Gastroesophageal sphincter (tissue), 4 donors: ENCODE data around the gene MRPS12. TPM values are rescaled to one million over a fixed set of nuclear protein-coding genes. Genes with fewer than 3 reads are reported as not detected.
"Not testable (repeated sequence)": the region's sequence is repeated elsewhere in the genome, so short reads cannot be mapped to it uniquely, and the experiment has no call there.

Source experiments
- ATAC-seq: fragments of 150-250 bp; one replicate; pipeline ENCODE4 v1.9.1; 2016; ENCODE audit warnings: mild to moderate bottlenecking, moderate library complexity
- H3K27ac ChIP-seq, 4 donors: fragments of 200-600 bp; sonication (generic) in 3 of 4; 1 replicate in 3 of 4; 2 replicates in 1 of 4; pipeline ENCODE4 v1.5.1; 2016 to 2019
- H3K27me3 ChIP-seq: fragments of 200-600 bp; sonication (generic); one replicate; pipeline ENCODE4 v1.5.1; 2019
- H3K36me3 ChIP-seq, 2 donors: fragments of 200-600 bp; sonication (generic); one replicate each; pipeline ENCODE4 v1.5.1; 2019; ENCODE audit warnings: control low read depth in 1 of 2
- H3K4me1 ChIP-seq, 3 donors: fragments of 200-600 bp; sonication (generic); 1 replicate in 2 of 3; 2 replicates in 1 of 3; pipeline ENCODE4 v1.5.1; 2016 to 2019; ENCODE audit warnings: control low read depth in 2 of 3
- H3K4me3 ChIP-seq, 2 donors: fragments of 200-600 bp; sonication (generic); one replicate each; pipeline ENCODE4 v1.5.1; 2019; ENCODE audit warnings: mild to moderate bottlenecking in 1 of 2, moderate library complexity in 1 of 2
- H3K9me3 ChIP-seq, 3 donors: fragments of 200-600 bp; sonication (generic); one replicate each; pipeline ENCODE4 v1.5.1; 2017 to 2019; ENCODE audit warnings: control low read depth in 2 of 3
- EP300 ChIP-seq: sonication (generic); formaldehyde crosslinking; IDR thresholded peaks from one replicate; pipeline ENCODE4 v1.6.1; 2017; ENCODE audit warnings: antibody characterized with exemption, mild to moderate bottlenecking
- POLR2A ChIP-seq, 2 donors: fragments of 450-650 bp; IDR thresholded peaks; one replicate each; pipeline ENCODE4 v1.6.1; 2017; ENCODE audit warnings: antibody characterized with exemption in 2 of 2, mild to moderate bottlenecking in 2 of 2, moderate library complexity in 1 of 2
- POLR2AphosphoS5 ChIP-seq: sonication (generic); formaldehyde crosslinking; IDR thresholded peaks from one replicate; pipeline ENCODE4 v1.6.1; 2017; ENCODE audit warnings: antibody characterized with exemption
- WGBS, 2 donors: methylation state at CpG; one replicate each; pipeline ENCODE4 v1.1.5; 2018; ENCODE audit warnings: low coverage in 1 of 2; 5-methylcytosine and 5-hydroxymethylcytosine counted together
- total RNA-seq, 4 donors: library from RNA; depleted of rRNA; stranded (reverse); fragments of >200 nt; gene quantifications; one replicate each; pipeline ENCODE4 v1.1.0, GENCODE V29; 2016
- TF ChIP-seq, protein P1 (sequence below), 4 experiments: fragments of 200-600 bp in 2 of 4; fragments of 450-650 bp in 2 of 4; sonication (generic) in 1 of 4; IDR thresholded peaks; one replicate each; pipeline ENCODE4 v1.5.1; 2017 to 2019; ENCODE audit warnings: antibody characterized with exemption in 4 of 4, mild to moderate bottlenecking in 2 of 4, moderate library complexity in 2 of 4

Gene MRPS12
- total RNA-seq, 4 donors from 2014 or later, result 19.8 to 25.3 (median 23.0) TPM

DNA sequence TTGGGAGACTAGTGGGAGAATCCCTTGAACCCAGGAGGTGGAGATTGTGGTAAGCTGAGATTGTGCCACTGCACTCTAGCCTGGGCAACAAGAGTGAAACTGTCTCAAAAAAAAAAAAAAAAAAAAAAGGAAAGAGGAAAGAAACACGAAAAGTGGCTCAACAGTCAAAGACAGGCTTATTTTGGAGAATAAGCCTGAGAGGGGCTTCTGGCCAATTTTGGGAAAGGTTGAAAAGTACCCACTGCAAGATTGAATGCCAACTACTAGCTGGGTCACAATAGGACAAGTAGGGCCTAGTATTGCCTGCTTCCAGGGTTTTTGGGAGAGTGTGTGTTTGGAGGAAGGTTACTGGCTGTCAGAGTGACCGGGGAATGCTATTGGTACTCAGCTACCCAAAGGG is 27.6 kb downstream of the MRPS12 start:
- TF ChIP-seq POLR2AphosphoS5 (no peak), EP300 (no peak), POLR2A (IDR thresholded peaks at IDR 0.05) (no peak)
- TF ChIP-seq, protein P1, sequence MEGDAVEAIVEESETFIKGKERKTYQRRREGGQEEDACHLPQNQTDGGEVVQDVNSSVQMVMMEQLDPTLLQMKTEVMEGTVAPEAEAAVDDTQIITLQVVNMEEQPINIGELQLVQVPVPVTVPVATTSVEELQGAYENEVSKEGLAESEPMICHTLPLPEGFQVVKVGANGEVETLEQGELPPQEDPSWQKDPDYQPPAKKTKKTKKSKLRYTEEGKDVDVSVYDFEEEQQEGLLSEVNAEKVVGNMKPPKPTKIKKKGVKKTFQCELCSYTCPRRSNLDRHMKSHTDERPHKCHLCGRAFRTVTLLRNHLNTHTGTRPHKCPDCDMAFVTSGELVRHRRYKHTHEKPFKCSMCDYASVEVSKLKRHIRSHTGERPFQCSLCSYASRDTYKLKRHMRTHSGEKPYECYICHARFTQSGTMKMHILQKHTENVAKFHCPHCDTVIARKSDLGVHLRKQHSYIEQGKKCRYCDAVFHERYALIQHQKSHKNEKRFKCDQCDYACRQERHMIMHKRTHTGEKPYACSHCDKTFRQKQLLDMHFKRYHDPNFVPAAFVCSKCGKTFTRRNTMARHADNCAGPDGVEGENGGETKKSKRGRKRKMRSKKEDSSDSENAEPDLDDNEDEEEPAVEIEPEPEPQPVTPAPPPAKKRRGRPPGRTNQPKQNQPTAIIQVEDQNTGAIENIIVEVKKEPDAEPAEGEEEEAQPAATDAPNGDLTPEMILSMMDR (IDR thresholded peaks at IDR 0.05), result no peak
- H3K4me3 ChIP-seq, result no peak overlapping the region
- no peaks in the 10 kb centered on the region for H3K27me3 ChIP-seq
- peaks cover 0 to 15% of the 10 kb centered on the region in 2 donors for H3K36me3 ChIP-seq
- no peak overlapping the region for H3K27ac ChIP-seq
- H3K4me1 ChIP-seq, result peaks cover 0 to 12% (median 0%) of the 10 kb centered on the region in 3 donors
- no peak for ATAC-seq
- no peaks in the 10 kb centered on the region for H3K9me3 ChIP-seq
- WGBS, 2 donors, result 93% methylated on average over 2 of the region's 2 CpGs; no CpG with 5 or more reads in 1 of the 2 donors

DNA sequence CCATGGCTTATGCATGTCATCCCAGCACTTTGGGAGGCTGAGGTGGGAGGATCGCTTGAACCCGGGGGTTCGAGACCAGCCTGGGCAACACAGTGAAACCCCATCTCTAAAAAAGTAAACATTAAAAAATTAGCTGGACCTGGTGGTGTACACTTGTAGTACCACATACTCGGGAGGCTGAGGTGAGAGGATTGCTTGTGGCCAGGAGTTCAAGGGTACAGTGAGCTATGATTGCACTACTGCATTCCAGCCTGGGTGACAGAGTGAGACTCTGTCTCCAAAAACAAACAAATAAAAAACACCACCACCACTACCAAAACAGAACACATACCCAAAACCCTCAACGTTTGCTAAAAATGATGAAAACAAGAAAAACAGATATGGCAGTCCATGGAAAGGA is 28.9 kb downstream of the MRPS12 start:
- TF ChIP-seq POLR2A (IDR thresholded peaks at IDR 0.05) (no peak), POLR2AphosphoS5 (no peak), EP300 (no peak)
- TF ChIP-seq, protein P1 (IDR thresholded peaks at IDR 0.05), result no peak
- WGBS, 2 donors, result 57 to 86% methylated on average over 1 to 4 of the region's 5 CpGs
- H3K36me3 ChIP-seq, result peaks cover 0 to 21% of the 10 kb centered on the region in 2 donors
- H3K27ac ChIP-seq, result no peak overlapping the region
- ATAC-seq, result no peak
- no peaks in the 10 kb centered on the region for H3K9me3 ChIP-seq
- H3K4me3 ChIP-seq, result no peak overlapping the region
- no peaks in the 10 kb centered on the region for H3K27me3 ChIP-seq
- H3K4me1 ChIP-seq, result peaks cover 0 to 12% (median 0%) of the 10 kb centered on the region in 3 donors

DNA sequence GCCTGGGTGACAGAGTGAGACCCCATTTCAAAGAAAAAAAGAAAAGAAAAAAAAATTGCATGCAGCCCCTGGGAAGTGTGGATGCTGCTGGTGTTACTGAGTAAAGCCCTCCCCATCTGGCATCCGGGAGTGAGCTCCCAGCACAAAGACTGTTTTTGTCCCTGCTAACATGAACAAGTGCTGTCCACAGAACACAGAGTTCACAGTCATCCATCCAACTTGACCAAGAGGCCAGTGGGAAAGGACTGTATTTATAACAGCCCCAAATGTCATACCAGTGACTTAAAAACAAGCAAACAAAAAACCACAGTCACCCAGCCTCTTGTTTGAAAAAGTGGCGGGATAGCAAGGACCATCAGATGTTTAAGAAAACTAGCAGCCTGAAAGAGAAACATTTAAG is 34.0 kb downstream of the MRPS12 start:
- no peaks in the 10 kb centered on the region for H3K27me3 ChIP-seq
- peaks cover 0 to 12% (median 0%) of the 10 kb centered on the region in 3 donors for H3K4me1 ChIP-seq
- no peak overlapping the region for H3K27ac ChIP-seq
- no peaks in the 10 kb centered on the region for H3K9me3 ChIP-seq
- H3K4me3 ChIP-seq, result no peak overlapping the region
- TF ChIP-seq EP300 (no peak), POLR2A (IDR thresholded peaks at IDR 0.05) (no peak), POLR2AphosphoS5 (no peak)
- TF ChIP-seq, protein P1 (IDR thresholded peaks at IDR 0.05), result no peak
- ATAC-seq, result no peak
- WGBS, 2 donors, result 53% methylated on average over 2 of the region's 2 CpGs; no CpG with 5 or more reads in 1 of the 2 donors
- peaks cover 0 to 35% of the 10 kb centered on the region in 2 donors for H3K36me3 ChIP-seq

DNA sequence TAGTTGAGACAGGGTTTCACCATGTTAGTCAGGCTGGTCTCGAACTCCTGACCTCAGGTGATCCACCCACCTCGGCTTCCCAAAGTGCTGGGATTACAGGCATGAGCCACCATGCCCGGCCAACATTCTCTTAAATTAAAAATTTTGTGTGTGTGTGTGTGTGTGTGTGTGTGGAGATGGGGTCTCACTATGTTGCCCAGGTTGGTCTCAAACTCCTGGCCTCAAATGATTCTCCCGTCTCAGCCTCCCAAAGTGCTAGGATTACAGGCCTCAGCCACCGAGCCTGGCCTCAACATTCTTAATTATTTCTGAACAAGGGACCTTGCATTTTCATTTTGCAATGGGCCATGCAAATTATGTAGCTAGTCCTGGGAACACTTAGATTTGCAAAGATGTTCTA is 35.4 kb downstream of the MRPS12 start:
- not testable (repeated sequence) for ATAC-seq, H3K27ac ChIP-seq, H3K9me3 ChIP-seq, H3K4me3 ChIP-seq, H3K27me3 ChIP-seq
- Histone ChIP-seq H3K4me1 (peaks cover 0 to 19% (median 0%) of the 10 kb centered on the region in 3 donors), H3K36me3 (peaks cover 0 to 35% of the 10 kb centered on the region in 2 donors)
- 90 to 94% methylated on average over 2 to 4 of the region's 5 CpGs for WGBS, 2 donors

DNA sequence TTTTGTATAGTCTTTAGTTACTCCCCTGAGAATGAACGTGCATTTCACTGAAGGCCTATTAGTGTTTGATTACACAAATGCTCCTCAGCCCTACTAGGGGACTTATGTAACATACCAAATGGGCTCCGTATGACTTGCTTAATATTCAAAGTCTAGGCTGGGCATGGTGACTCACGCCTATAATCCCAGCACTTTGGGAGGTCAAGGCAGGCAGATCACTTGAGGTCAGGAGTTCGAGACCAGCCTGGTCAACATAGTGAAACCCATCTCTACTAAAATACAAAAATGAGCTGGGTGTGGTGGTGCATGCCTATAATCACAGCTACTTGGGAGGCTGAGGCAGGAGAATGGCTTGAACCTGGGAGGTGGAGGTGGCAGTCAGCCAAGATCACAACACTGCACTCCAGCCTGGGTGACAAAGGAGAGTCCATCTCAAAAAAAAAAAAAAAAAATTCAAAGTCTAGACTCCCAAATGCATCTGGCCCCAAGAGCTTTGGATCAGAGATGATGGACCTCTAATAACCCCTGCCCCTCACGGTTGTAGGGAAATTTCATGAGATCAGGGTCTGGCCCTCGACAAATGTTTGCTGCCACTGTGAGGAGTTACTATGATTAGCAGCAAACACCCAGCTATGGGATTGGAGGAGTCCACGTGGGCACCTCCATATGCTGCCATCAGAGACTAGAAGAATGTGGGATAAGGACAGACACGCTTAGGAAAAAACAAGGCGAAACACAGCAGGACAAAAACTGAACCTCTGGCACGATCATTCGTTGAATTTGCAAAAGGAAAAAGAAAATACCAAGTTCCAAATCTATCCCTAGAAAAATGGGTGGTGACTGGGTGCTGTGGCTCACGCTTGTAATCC is 40.2 kb downstream of the MRPS12 start:
- no peak overlapping the region for H3K27ac ChIP-seq
- ATAC-seq, result no peak
- H3K9me3 ChIP-seq, result no peaks in the 10 kb centered on the region
- WGBS, 2 donors, result 78 to 82% methylated on average over 7 to 10 of the region's 12 CpGs
- H3K4me3 ChIP-seq, result no peak overlapping the region
- peaks cover 0 to 33% (median 1%) of the 10 kb centered on the region in 3 donors for H3K4me1 ChIP-seq
- peaks cover 0 to 23% of the 10 kb centered on the region in 2 donors for H3K36me3 ChIP-seq
- H3K27me3 ChIP-seq, result no peaks in the 10 kb centered on the region
- TF ChIP-seq, protein P1 (IDR thresholded peaks at IDR 0.05), result no peak
- TF ChIP-seq POLR2AphosphoS5 (no peak), POLR2A (IDR thresholded peaks at IDR 0.05) (no peak), EP300 (no peak)
